GM10248 (cell line): Measurements from ENCODE around the gene CALHM4.

Source experiments
- CTCF ChIA-PET: fragments of 300-600 bp; sonication (Branson Sonifier 250); formaldehyde crosslinking; extraction: SDS; loops from one replicate; lab custom pipeline; 2021; ENCODE audit warnings: antibody characterized with exemption; lab: Yijun Ruan, JAX
- POLR2A ChIA-PET: fragments of 350-650 bp; sonication (Branson Sonifier 250); formaldehyde crosslinking; extraction: SDS; loops from one replicate; lab custom pipeline; 2020; ENCODE audit warnings: antibody characterized with exemption; lab: Yijun Ruan, JAX
- DNase-seq: peaks from one replicate; pipeline ENCODE4 v3.0.0; 2012; ENCODE audit errors: extremely low spot score
- TF ChIP-seq, protein P1 (sequence below): IDR thresholded peaks from 2 replicates; pipeline ENCODE4 v1.5.1; 2012; ENCODE audit warnings: mild to moderate bottlenecking, low read depth; ENCODE audit errors: extremely low read depth, missing control alignments, control extremely low read depth

Gene CALHM4

GRCh38 chr6:116553451-116553850 lies at the start of gene CALHM4:
CALHM4 (plus strand) TSS chr6:116553751; CDS start chr6:116553794, 43 bp downstream.
- TF ChIP-seq, protein P1, sequence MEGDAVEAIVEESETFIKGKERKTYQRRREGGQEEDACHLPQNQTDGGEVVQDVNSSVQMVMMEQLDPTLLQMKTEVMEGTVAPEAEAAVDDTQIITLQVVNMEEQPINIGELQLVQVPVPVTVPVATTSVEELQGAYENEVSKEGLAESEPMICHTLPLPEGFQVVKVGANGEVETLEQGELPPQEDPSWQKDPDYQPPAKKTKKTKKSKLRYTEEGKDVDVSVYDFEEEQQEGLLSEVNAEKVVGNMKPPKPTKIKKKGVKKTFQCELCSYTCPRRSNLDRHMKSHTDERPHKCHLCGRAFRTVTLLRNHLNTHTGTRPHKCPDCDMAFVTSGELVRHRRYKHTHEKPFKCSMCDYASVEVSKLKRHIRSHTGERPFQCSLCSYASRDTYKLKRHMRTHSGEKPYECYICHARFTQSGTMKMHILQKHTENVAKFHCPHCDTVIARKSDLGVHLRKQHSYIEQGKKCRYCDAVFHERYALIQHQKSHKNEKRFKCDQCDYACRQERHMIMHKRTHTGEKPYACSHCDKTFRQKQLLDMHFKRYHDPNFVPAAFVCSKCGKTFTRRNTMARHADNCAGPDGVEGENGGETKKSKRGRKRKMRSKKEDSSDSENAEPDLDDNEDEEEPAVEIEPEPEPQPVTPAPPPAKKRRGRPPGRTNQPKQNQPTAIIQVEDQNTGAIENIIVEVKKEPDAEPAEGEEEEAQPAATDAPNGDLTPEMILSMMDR, result no peak
- ChIA-PET CTCF (interaction anchor here (1.1 to 4.8 kb wide), 9 partner anchors 8 to 285 kb away, joined by 4 to 27 read pairs (median 9); no protein-coding TSS in a partner anchor), POLR2A (no interaction called here)
- DNase-seq, result no peak

DNA sequence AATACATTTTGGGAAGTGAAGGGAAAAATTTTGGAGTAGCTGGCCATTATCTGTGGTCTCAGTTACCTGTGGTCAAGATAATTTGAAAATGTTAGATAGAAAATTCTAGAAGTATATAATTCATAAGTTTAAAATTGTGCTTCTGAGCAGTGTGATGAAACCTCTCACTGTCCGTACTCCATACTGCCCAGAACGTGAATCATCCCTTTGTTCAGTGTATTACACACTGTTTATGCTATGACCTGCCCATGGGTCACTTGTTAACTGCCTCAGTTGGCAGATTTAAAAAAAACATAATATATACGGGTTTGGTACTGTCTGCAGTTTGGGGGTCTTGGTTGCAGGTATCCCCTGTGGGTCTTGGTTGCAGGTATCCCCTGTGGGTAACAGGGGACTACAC lies 46.2 kb upstream of the CALHM4 start:
- TF ChIP-seq, protein P1, result no peak
- no peak for DNase-seq
- CTCF ChIA-PET, result interaction anchor here (1.0 kb wide), 1 partner anchor 11 kb away, joined by 3 read pairs; no protein-coding TSS in a partner anchor
- POLR2A ChIA-PET, result no interaction called here

- POLR2A ChIA-PET, result no interaction called here
- DNase-seq, result no peak
- TF ChIP-seq, protein P1, result no peak
- CTCF ChIA-PET, result no interaction called here
Measured at GRCh38 chr6:116508527-116508926, 45.0 kb upstream of the CALHM4 start.

- DNase-seq, result no peak
- ChIA-PET CTCF (interaction anchor here (0.8 to 2.5 kb wide), 5 partner anchors 9 to 43 kb away, joined by 3 to 9 read pairs (median 3); no protein-coding TSS in a partner anchor), POLR2A (no interaction called here)
- TF ChIP-seq, protein P1, result no peak
Measured at GRCh38 chr6:116511424-116512110, 42.0 kb upstream of the CALHM4 start, which contains the start of gene CALHM5. CALHM5 (plus strand) TSS chr6:116511639; CDS start chr6:116511697, 58 bp downstream.

GRCh38 chr6:116512111-116512559 lies 41.4 kb upstream of the CALHM4 start:
- POLR2A ChIA-PET, result no interaction called here
- peak; percentile 18 for DNase-seq
- TF ChIP-seq, protein P1, result no peak
- CTCF ChIA-PET, result interaction anchor here (0.8 to 2.5 kb wide), 5 partner anchors 9 to 43 kb away, joined by 3 to 9 read pairs (median 3); no protein-coding TSS in a partner anchor

DNA sequence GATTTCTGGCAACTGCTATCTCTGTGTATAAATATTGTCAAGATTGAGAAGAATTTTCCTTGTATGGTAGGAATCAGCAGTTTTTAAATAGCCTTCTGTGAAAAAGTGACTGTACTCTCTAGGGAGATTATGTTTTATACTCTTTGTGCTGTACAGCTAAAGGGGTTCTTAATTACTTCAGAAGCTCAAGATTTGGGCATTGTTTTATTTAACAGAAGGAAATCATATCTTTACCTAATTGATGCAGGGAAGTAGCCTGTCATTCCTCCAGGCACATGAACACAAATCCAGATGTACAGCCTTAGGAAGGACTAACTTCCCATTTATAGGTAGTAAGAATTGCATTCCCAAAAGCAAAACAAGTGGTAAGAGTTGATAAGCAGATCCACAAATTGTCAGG lies 40.8 kb upstream of the CALHM4 start:
- DNase-seq, result no peak
- ChIA-PET POLR2A (no interaction called here), CTCF (interaction anchor here (1.1 to 3.5 kb wide), 6 partner anchors 10 to 244 kb away, joined by 3 to 15 read pairs (median 4); no protein-coding TSS in a partner anchor)
- TF ChIP-seq, protein P1, result no peak
